ENCODE results near the gene SLC18A2.

DNA sequence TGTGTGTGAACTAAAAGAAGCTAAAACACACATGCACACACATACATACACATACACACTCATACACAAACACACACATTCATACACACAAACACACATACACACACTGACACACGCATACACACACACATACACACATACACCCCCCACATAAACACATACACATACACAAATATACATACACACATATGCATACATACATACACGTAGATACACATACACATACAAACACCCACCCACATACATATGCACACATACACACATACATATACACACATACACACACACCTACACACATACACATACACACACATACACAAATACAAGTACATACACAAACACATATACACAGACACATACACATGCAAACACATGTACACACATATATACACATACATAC lies 28.0 kb downstream of the SLC18A2 start:
- TF ChIP-seq CTCF (IDR thresholded peaks at IDR 0.05) (no peak), POLR2A (IDR thresholded peaks at IDR 0.05) (no peak)

Data from ovary (tissue), 3 donors.